HG02759 (cell line): Measurements from ENCODE around the gene ADGRV1.

ENCODE experiments used
- ATAC-seq: cut with Tn5 transposase; IDR thresholded peaks from one replicate; pipeline ENCODE4 v1.9.1; 2021; ENCODE audit warnings: mild to moderate bottlenecking, moderate library complexity; ENCODE audit not compliant: unreplicated experiment

Gene ADGRV1

DNA sequence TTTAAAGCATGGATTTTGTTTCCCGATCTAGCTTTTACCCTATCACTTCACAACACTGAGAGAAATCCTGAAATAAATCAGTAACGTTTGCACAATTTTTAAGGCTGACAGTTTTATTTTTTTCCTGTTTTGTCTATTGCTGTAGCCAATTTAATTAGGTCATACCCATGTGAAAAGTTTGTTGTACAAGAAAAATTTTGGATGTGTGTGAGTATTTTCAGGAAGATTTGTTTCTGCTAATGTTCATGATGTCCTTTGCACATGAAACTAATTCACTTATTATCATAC, 586.7 kb downstream of the ADGRV1 start:
- no peak for ATAC-seq

DNA sequence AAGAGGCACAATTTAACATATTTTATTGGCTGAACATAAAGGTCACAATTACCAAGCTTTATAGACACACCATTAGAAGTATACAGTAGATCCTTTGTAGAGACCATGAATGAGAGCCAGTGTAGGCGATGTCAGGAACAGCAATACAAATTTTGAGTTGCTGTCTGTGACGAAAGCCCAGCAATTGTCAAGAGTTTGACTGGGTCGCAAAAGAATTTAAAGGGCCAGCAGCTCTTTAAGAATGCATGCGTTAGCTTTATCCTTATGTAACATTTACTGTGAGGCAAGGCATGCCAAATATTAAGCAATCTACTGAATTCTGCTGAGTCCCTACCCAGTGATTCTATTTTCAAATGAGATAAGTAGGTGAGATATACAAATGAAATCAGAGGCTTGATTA, 587.6 kb downstream of the ADGRV1 start:
- no peak for ATAC-seq

DNA sequence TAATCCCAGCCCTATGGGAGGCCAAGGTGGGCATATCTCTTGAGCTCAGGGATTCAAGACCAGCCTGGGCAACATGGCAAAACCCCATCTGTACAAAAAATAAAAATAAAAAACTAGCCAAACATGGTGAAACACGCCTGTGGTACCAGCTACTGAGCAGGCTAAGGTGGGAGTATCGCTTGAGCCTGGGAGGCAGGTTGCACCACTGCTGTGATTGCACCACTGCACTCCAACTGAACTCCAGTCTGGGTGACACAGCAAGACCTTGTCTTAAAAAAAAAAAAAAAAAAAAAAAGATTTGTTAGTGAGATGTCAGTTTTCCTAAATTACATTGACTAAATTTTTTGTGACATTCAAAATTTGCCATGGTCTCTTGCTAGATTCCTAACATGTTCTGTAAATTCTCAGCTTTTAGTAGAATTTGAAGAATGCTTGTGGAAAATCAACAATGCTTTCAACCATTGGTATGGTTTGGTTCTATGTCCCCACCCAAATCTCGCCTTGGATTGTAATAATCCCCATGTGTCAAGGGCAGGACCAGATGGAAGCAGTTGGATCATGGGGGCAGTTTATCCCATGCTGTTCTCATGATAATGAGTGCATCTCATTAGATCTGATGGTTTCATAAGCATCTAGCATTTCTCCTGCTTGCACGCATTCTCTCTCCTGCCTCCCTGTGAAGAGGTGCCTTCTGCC, 588.5 kb downstream of the ADGRV1 start:
- ATAC-seq = no peak

DNA sequence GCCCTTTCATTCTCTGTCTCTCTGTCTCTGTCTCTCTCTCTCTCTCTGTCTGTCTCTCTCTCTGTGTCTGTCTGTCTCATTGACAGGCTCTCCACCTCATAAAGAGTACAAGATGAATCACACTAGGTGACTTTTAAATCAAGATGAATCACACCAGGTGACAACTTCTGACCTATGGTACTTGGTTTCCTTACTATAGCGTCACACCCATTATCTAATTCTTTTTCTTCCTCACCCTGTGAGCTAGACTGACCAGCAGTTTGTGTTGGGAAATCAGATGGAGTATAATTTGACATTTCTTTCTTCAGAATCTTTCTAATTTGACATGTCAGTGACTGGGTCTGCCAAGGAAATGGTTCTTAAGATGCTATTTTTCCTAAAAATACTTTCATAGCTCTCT, 591.6 kb downstream of the ADGRV1 start:
- no peak for ATAC-seq

DNA sequence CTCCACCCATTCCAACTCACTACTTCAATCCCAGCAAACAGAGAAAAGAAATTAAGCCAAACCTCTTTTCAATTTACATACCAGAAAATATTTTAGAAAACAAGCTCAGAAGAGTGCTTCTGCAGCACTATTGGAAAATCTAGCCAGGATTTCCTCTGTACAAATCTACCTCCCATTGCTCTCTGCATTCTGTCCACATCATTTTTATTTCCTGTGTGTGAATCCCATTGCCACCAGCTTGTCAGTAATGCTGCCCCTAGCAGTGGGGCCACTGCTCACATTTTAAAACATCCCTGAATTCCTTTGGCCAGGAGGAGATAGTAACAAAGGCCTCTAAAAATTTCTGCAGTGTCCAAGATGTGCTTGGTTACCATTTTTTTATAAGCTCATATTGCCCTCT, 592.0 kb downstream of the ADGRV1 start:
- ATAC-seq = no peak

DNA sequence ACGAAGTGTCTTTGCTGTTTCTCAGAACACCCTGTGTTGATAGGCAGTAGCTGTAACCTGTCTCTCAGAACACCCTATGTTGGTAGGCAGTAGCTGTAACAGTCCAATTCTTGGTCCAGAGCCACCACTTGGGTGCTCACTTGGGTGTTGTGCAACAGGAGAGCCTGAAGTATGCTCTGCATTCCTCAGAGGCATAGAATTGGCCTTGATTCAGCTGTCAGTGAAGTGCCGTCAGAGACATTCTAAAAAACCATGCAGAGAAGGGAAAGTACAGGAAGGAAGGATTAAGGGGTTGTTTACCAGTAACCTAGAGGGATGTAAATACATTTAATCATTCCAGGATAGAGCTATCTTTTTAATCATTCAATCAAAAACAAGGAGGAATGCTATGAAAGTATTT, 593.4 kb downstream of the ADGRV1 start:
- ATAC-seq = no peak

DNA sequence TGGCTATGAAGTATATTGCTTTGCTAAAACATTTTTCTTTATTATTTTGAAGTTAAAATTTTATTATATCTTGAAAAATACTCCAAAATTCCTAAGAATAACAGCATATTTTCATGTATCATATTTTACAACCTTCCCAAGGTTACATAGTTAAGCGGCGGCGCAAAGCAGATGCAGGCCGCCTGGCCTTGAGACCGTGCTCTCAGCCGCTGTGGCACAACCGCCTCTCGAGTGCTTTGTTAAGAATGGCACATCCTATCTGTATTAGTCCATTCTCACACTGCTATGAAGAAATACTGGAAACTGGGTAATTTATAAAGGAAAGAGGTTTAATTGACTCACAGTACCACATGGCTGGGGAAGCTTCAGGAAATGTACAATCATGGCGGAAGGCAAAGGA, 595.7 kb downstream of the ADGRV1 start:
- no peak for ATAC-seq

DNA sequence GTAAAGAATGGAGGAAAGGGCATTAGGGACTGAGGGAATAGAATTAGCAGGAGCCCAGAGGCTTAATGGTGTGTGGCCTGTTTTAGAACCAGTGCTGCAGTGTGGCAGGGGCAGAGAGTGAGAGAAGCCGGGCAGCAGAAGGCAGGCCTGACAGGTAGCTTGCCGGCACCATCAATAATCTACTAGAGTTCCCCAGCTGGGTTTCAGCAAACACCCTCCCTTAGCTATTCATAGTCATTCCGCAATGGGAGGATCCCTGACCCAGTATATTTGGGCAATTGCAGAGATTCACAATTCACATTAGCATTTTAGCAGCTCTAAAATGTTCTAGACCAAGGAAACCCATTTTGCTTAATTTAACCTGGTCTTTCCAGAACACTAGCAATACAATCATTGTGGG, 596.7 kb downstream of the ADGRV1 start:
- ATAC-seq = no peak

DNA sequence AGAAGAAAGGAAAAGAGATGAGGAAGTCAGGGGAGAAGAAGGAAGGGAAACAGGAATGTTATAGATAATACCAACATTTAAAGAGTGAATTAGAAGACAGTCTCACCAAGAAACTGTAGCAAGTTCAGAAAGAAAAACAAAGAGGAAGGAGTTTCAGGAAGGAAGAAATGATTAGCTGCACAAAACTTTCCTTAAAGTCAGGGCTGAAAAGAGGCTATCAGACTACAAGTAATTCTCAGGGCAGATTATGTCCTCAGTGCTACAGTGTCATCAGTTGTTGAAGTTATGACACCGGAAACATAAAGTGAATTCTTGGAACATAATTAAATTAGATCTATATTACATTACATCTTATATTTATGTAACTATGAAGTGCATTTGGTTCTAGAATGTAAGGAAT, 597.6 kb downstream of the ADGRV1 start:
- ATAC-seq = no peak

DNA sequence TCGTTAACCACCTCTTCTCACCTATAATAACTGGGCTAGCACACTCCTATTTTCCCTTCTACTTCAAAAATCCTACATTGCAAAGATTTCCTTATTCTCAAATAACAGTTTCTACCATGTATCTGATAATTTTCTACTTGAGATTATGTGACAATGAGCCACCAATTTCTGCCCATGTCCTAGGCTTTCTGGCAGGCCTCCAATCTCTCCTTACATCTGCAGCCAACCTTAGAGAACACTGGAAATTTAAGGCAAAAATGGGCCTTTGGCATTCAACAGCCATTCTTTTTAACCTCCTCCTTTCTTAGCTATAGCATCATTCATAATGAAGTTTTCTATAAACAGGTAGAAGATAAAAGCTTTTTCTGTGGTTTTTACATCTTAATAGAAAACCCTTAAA, 599.4 kb downstream of the ADGRV1 start:
- ATAC-seq = no peak

DNA sequence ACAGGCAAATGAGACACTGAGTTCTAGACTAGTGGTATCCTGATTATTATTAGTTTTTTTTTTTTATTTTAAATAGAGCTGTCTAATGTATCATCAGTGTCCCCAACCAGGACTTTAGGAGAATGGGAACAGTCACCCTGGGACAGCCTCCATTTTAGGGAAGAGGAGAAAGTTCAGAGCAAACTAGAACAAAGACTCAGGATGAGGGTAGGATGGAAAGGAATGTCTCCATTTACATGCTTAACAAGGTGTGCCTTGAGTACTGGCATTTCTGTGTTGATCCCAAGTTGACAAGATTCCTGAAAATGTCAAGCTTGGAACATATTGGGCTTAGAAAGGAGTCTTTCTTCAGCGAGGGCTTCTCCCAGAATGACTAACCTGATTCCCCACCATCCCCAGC, 601.0 kb downstream of the ADGRV1 start:
- ATAC-seq = no peak

DNA sequence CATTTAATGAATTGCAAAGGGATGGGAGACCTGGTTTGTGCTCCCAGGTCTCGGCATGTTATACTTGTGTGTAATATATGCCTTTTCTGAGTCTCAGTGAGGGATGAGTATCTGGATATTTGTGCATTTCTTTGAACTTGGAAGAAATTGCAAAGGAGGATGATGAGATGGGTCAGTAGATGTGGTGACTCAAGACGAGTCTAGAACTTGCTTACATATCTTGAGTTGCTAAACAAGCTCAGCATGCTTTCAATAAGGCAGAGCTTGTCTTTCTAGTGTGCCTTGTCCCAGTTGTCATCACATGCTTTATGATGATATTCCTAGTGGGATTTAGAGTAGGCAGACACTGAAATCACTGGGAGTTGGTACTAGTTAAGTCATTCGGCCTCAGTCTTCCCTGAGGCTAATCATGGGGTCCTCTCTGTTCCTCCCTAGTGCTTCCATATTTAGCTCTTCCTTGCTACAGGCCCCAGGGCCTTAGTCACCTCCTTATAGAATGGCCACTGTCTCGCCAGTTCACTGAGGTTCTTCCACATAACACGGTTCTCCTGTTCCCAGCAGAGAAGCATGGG, 602.2 kb downstream of the ADGRV1 start:
- no peak for ATAC-seq

DNA sequence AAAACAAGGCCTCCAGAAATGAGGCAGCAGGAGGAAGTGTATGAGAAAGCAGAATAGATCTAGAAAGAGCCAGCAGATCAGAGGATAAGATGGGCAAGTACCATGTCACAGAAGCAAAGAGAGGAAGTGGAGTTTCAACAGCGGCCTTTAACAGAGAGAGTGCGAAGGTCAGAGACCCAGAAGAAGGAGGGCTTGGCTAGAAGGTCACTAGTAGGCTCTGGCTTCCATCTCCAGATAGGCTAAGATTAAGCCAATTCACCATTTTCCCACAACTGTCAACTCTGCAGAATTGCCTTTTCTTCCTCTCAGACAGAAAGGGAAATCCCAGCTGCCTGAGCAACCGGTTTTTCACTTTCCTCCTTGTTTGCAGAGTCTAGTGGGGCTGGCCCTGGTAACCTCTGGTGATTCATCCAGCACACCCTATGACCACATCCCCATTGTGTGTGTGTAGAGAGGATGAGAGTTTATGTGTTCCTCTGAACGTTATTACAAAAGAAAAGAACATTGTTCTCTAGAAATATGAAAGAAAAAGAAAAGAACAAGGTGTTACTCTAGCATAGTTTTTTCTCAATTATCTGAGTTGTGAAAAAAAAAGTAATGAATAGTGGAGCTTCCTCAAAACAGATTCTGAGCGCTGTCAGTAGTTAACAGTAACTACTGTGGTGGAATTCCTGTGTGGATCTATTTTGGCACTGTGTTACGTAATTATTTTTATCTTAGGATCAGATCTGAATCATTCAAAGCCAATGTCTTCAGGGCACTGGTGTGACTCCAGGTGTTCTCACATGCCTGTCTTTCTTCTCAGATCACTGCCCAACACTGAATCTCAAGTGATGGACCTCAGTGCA, 604.2 kb downstream of the ADGRV1 start:
- peak; percentile 99 for ATAC-seq

DNA sequence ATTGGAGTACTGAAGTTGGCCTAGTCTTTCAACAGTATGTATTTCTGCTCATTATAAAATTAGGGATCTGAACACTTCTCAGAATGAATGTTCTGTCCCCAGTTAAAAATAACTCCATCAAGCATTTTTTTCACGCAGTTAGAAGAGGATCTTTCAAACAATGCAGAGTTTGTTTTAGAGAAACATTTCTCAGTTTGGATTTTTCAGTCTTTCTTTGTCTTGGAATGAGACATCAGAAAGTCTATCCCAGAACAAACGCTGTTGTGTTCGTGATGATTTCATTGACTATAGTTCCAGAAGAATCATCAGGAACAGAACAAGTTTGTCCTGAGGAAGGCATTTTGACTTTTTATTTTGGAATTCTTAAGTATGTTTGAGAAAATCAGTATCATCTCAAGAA, 605.8 kb downstream of the ADGRV1 start:
- no peak for ATAC-seq

DNA sequence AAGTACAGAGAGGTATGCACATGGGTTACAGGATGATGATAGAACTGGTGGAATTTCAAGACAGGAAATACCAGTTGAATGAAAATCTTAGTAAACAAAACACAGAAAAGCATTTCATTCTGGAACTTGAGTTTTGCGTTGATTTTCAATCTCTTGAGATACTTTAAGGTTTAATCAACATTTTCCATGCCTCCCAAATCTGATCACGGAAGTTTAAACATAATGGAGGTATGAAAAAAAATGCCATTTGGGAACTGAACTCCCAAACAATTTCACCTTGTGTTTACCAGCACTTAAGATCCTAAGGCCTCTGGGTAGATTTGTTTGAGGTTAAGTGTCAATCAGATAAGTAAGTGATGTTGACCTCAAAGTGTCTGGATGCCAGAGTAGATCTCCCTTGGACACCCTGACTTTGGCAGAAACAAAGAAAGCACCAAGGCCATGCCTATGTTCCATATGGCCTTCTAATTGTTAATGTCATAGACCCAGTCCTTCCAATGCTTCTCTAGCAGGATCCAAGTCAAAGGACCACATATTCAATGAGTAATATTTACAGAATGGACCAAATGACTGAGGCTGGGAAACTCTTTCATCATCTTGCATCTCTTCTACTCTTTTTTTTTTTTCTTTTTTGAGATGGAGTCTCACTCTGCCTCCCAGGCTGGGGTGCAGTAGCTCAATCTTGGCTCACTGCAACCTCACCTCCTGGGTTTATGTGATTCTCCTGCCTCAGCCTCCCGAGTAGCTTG, 607.6 kb downstream of the ADGRV1 start:
- ATAC-seq = no peak

DNA sequence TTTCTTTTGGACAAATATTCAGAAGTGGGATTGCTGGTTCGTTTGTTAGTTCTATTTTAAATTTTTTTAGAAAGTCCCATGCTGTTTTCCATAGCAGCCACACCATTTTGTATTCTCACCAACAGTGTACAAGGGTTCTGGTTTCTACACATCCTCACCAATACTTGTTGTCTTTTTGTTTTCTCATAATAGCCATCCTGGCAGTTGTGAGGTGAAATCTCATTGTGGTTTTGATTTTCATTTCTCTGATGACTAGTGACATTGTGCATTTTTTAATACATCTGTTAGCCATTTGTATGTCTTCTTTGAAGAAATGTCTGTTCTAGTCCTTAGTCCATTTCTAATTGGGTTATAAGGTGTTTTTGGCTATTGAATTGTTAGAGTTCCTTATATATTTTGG, 610.3 kb downstream of the ADGRV1 start:
- ATAC-seq = no peak

DNA sequence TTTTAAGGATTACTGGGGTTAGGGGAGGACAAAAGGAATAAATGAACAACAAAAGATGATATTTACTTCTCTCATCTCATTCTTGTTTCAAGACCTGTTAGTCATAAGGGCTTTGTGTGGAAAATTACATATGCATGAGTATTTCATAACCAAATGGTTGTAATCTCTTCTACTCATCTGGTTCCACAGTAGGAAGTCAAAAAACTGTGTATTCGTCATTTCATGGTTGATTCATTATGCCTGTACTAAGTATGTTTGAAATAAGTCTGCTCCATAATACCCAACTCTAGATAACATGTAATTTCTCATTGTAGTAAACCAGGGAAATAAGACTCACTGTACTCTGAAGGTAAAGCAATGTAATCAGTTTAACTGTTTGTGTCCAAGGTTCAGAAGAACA, 611.7 kb downstream of the ADGRV1 start:
- no peak for ATAC-seq

DNA sequence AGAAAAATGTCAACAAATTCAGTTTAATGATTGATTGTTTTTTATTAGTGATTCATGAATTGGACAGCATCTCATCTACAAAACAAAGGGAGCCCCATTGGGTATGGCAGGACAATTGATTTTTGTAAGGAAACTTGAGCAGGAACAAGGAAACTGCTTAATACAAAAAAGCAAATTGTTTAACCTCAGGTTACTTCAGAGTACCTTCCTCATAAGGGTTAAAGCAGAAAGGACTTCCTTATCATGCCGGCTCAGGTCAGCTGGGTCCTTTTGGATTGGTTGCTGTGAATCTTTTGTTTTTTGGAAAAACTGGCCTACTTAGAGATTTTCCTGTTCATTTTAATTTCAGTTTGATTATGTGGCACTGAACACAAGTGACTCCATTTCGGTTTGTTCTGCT, 612.7 kb downstream of the ADGRV1 start:
- ATAC-seq = no peak

DNA sequence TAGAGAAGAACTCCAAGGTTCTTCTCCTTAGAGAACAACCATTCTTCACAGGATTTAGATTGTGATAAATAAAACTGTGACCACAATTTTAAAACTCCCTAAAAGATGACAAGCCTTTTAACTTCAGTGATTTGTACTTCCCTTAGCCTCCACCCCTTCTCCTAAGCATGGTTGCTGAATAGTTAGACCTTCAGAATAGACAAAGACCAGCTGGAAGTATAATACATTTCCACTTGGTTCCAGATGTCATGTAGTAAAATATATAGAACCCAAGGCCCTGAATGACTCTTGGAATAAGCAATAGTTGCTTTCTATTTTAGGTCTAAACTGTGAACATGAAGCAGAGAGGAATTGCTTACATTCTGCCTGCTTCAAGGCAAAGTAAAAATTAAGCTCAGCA, 615.8 kb downstream of the ADGRV1 start:
- no peak for ATAC-seq

DNA sequence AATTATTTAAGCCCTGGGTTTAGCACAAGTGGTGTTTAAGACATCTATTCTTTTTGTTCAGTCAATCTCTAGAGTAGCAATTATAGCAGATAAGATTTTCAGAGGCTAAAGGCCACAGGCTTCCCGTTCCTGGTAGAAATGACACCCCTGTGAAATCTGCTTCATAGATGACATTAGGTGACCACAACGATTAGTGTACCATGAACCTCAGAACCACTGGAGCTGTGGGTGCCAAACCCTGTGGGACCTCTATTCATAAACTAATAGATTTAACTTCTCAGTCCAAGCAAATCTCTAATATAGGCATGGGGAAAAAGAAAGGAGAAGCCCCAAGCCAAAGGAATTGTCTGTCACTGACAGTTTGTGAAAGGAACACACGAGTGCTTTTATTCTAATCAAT, 617.1 kb downstream of the ADGRV1 start:
- no peak for ATAC-seq

DNA sequence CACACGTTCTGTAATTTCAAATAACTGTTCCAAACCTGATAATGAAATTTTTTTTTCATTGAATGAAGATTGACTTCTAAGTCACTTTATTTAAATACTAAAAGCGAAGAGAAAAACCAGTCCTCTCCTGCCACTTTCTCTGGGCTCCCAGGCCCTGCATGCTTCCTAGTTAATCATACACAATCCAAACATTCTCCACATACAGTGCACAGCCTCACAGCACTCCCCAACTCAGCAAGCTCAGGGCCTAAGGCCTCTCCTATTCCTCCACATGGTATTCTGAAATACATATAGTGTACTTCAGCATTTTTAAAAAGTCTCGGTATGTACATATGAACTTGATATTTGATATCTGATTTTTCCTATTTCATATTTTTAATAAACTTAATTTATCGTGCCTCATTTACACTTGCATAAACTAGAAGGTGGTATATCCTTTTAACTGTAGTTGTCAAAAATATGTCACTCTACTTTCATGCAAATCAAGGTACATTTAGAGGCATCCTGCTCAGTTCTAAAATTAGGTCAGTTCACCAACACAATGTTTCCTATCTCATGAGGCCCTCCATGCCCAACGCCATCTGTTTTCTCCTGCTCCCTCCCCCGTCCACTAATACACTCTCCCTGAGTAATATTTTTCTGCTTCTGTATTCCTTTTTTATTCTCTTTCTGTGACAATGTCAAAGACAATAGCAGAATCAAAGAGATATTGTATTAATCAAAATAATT, 617.9 kb downstream of the ADGRV1 start:
- ATAC-seq = no peak
